Measurements from ENCODE around the gene DKKL1. TPM values are rescaled to one million over a fixed set of nuclear protein-coding genes. Genes with fewer than 3 reads are reported as not detected.
A peak's percentile ranks its signal among the peaks of the same experiment; 100 is the strongest.

Gene DKKL1
- total and polyA plus RNA-seq, 2 of the 4 experiments (the other 2 are of a cell fraction), result 0.67 TPM; not detected in 1

GRCh38 chr19:49423985-49424303 is 60.3 kb downstream of the DKKL1 start:
- intact Hi-C loops (cut with micrococcal nuclease), result no loop called here
- ChIA-PET CTCF (interaction anchor here (0.5 kb wide), 1 partner anchor 164 kb away, joined by 3 read pairs; no protein-coding TSS in a partner anchor), POLR2A (ENCODE audit: unreplicated experiment) (no interaction called here)
- no peak overlapping the region for H2BK120ac ChIP-seq (ENCODE audit: low read depth, low read length)
- H3K4ac ChIP-seq (ENCODE audit: low read depth, low read length), result no peak overlapping the region
- H4K20me1 ChIP-seq (ENCODE audit: insufficient read depth, low read length), result no peaks in the 10 kb centered on the region
- no TSS peak for BruUV-seq (replicated peaks)
- dilution Hi-C loops (cut with HindIII; ENCODE audit: low sequenced_read_pairs, unreplicated experiment), result no loop called here
- 7% methylated on average over 3 of the region's 3 CpGs; no CpG with 5 or more reads in 1 of the 2 experiments for WGBS, 2 experiments (ENCODE audit: extremely low coverage in 2 of 2, insufficient read length in 1 of 2)
- no peak overlapping the region for H4K8ac ChIP-seq (ENCODE audit: low read depth in 2 of 2, low read length in 2 of 2)
- no peak overlapping the region for H3K4me2 ChIP-seq (ENCODE audit: low read depth, low read length)
- no peak overlapping the region for H4K5ac ChIP-seq (ENCODE audit: low read depth, low read length)
- H3K27ac ChIP-seq (ENCODE audit: insufficient read depth, low read length), result no peak overlapping the region
- H2BK20ac ChIP-seq (ENCODE audit: low read depth, low read length), result no peak overlapping the region
- no peak overlapping the region for H2AK9ac ChIP-seq (replicated peaks; ENCODE audit: low read depth, low read length, poor library complexity)
- no peaks in the 10 kb centered on the region for H3K79me1 ChIP-seq (ENCODE audit: low read depth in 1 of 2, low read length in 2 of 2)
- peaks cover 2% of the 10 kb centered on the region; the same call in 1 of the 2 replicates for H3K4me1 ChIP-seq (ENCODE audit: control insufficient read depth, insufficient read depth, low read length)
- peak overlapping the region; percentile 49 for H2AFZ ChIP-seq (replicated peaks; ENCODE audit: low read length, poor library complexity)
- H2BK15ac ChIP-seq (ENCODE audit: low read depth, low read length), result no peak overlapping the region
- H3K14ac ChIP-seq (replicated peaks; ENCODE audit: low read depth, low read length), result no peak overlapping the region
- no peak for ATAC-seq (ENCODE audit: low read depth)
- no peak overlapping the region for H3K4me3 ChIP-seq (ENCODE audit: insufficient read depth, low read depth, low read length)
- H3K9ac ChIP-seq (ENCODE audit: low read depth, low read length), result no peak overlapping the region
- H2AK5ac ChIP-seq (ENCODE audit: low read depth, low read length), result no peak overlapping the region
- H3K27me3 ChIP-seq (ENCODE audit: control insufficient read depth, insufficient read depth, low read length), result peaks cover 94% of the 10 kb centered on the region
- no peak overlapping the region for H4K91ac ChIP-seq (ENCODE audit: insufficient read depth, low read depth, low read length)
- in situ Hi-C loops (cut with MboI; ENCODE audit: low sequenced_read_pairs), result no loop called here
- H3K9me3 ChIP-seq (ENCODE audit: control insufficient read depth, insufficient read depth, low read length), result peaks cover 2% of the 10 kb centered on the region; the same call in 1 of the 2 replicates
- H3K36me3 ChIP-seq (ENCODE audit: control insufficient read depth, insufficient read depth, low read length), result no peaks in the 10 kb centered on the region
- no peak overlapping the region for H3K56ac ChIP-seq (ENCODE audit: extremely low read depth, insufficient read depth, low read length)
- DNase-seq, result no peak
- H3K18ac ChIP-seq (ENCODE audit: low read depth, low read length), result no peak overlapping the region
- H3K23ac ChIP-seq (ENCODE audit: low read depth, low read length), result no peak overlapping the region
- no peak overlapping the region for H2BK5ac ChIP-seq (ENCODE audit: low read depth, low read length, poor library complexity, severe bottlenecking)
- H3K9me1 ChIP-seq (ENCODE audit: insufficient read depth, low read length), result no peaks in the 10 kb centered on the region
- no peak for TF ChIP-seq CEBPB (IDR thresholded peaks at IDR 0.05; ENCODE audit: low read depth, low read length)
- TF ChIP-seq SMC3 (IDR thresholded peaks at IDR 0.05; ENCODE audit: low read depth, low read length), result no peak
- no peak for TF ChIP-seq ELK1 (IDR thresholded peaks at IDR 0.05; ENCODE audit: borderline replicate concordance, low read depth, low read length)
- TF ChIP-seq RFX5 (IDR thresholded peaks at IDR 0.05; ENCODE audit: low read depth, low read length), result no peak
- TF ChIP-seq RCOR1 (IDR thresholded peaks at IDR 0.05; ENCODE audit: insufficient replicate concordance, low read length), result no peak

Other genes with a start within 250 kb of the DKKL1 start
- gene LIN7B, start 249.5 kb upstream of the DKKL1 start, total RNA-seq (2012; rRNA removed), result 2.8 and 3.8 TPM in 2 replicates
- 8.0 and 9.9 TPM in 2 replicates for gene LIN7B, start 249.5 kb upstream of the DKKL1 start, polyA plus RNA-seq (2012; rRNA removed)
- gene C19orf73, start 244.7 kb upstream of the DKKL1 start, total RNA-seq (2012; rRNA removed), result 0.28 TPM in 1 of 2 replicates, not detected in the other
- 1.2 and 2.0 TPM in 2 replicates for gene C19orf73, start 244.7 kb upstream of the DKKL1 start, polyA plus RNA-seq (2012; rRNA removed)
- gene PPFIA3, start 244.3 kb upstream of the DKKL1 start, total RNA-seq (2012; rRNA removed), result 0.83 and 0.90 TPM in 2 replicates
- gene PPFIA3, start 244.3 kb upstream of the DKKL1 start, polyA plus RNA-seq (2012; rRNA removed), result 1.9 and 2.4 TPM in 2 replicates
- gene HRC, start 208.5 kb upstream of the DKKL1 start, total RNA-seq (2012; rRNA removed), result not detected in 2 replicates
- gene HRC, start 208.5 kb upstream of the DKKL1 start, polyA plus RNA-seq (2012; rRNA removed), result 0.03 TPM in 1 of 2 replicates, not detected in the other
- 1.9 and 2.2 TPM in 2 replicates for gene TRPM4, start 206.1 kb upstream of the DKKL1 start, total RNA-seq (2012; rRNA removed)
- gene TRPM4, start 206.1 kb upstream of the DKKL1 start, polyA plus RNA-seq (2012; rRNA removed), result 17.4 and 19.7 TPM in 2 replicates
- under 0.01 and 0.18 TPM in 2 replicates for gene SLC6A16, start 38.7 kb upstream of the DKKL1 start, total RNA-seq (2012; rRNA removed)
- gene SLC6A16, start 38.7 kb upstream of the DKKL1 start, polyA plus RNA-seq (2012; rRNA removed), result 0.76 and 0.89 TPM in 2 replicates
- not detected in 2 replicates for gene CD37, start 28.5 kb upstream of the DKKL1 start, total RNA-seq (2012; rRNA removed)
- not detected in 2 replicates for gene CD37, start 28.5 kb upstream of the DKKL1 start, polyA plus RNA-seq (2012; rRNA removed)
- 30.8 and 31.7 TPM in 2 replicates for gene TEAD2, start 1.5 kb upstream of the DKKL1 start, total RNA-seq (2012; rRNA removed)
- 33.6 and 37.6 TPM in 2 replicates for gene TEAD2, start 1.5 kb upstream of the DKKL1 start, polyA plus RNA-seq (2012; rRNA removed)
- gene KASH5, start 24.4 kb downstream of the DKKL1 start, total RNA-seq (2012; rRNA removed), result not detected in 2 replicates
- gene KASH5, start 24.4 kb downstream of the DKKL1 start, polyA plus RNA-seq (2012; rRNA removed), result not detected in 2 replicates
- not detected in 2 replicates for gene PTH2, start 59.6 kb downstream of the DKKL1 start, total RNA-seq (2012; rRNA removed)
- not detected in 2 replicates for gene PTH2, start 59.6 kb downstream of the DKKL1 start, polyA plus RNA-seq (2012; rRNA removed)
- gene GFY, start 61.5 kb downstream of the DKKL1 start, total RNA-seq (2012; rRNA removed), result not detected in 2 replicates
- not detected in 2 replicates for gene GFY, start 61.5 kb downstream of the DKKL1 start, polyA plus RNA-seq (2012; rRNA removed)
- gene SLC17A7, start 77.7 kb downstream of the DKKL1 start, total RNA-seq (2012; rRNA removed), result not detected in 2 replicates
- gene SLC17A7, start 77.7 kb downstream of the DKKL1 start, polyA plus RNA-seq (2012; rRNA removed), result 0.03 TPM in 1 of 2 replicates, not detected in the other
- 122 and 125 TPM in 2 replicates for gene PIH1D1, start 87.9 kb downstream of the DKKL1 start, total RNA-seq (2012; rRNA removed)
- 76.8 and 77.9 TPM in 2 replicates for gene PIH1D1, start 87.9 kb downstream of the DKKL1 start, polyA plus RNA-seq (2012; rRNA removed)
- 10.4 and 11.4 TPM in 2 replicates for gene ALDH16A1, start 89.3 kb downstream of the DKKL1 start, total RNA-seq (2012; rRNA removed)
- 12.1 and 12.9 TPM in 2 replicates for gene ALDH16A1, start 89.3 kb downstream of the DKKL1 start, polyA plus RNA-seq (2012; rRNA removed)
- gene FLT3LG, start 110.3 kb downstream of the DKKL1 start, total RNA-seq (2012; rRNA removed), result 0.56 and 0.90 TPM in 2 replicates
- 8.3 and 10.2 TPM in 2 replicates for gene FLT3LG, start 110.3 kb downstream of the DKKL1 start, polyA plus RNA-seq (2012; rRNA removed)
- gene RPL13A, start 123.7 kb downstream of the DKKL1 start, total RNA-seq (2012; rRNA removed), result 1,477 and 1,924 TPM in 2 replicates
- gene RPL13A, start 123.7 kb downstream of the DKKL1 start, polyA plus RNA-seq (2012; rRNA removed), result 2,069 and 2,840 TPM in 2 replicates
- gene RPS11, start 132.6 kb downstream of the DKKL1 start, total RNA-seq (2012; rRNA removed), result 3,436 and 3,623 TPM in 2 replicates
- gene RPS11, start 132.6 kb downstream of the DKKL1 start, polyA plus RNA-seq (2012; rRNA removed), result 5,513 and 6,961 TPM in 2 replicates
- 14.7 and 17.0 TPM in 2 replicates for gene FCGRT, start 148.8 kb downstream of the DKKL1 start, total RNA-seq (2012; rRNA removed)
- 64.8 and 68.7 TPM in 2 replicates for gene FCGRT, start 148.8 kb downstream of the DKKL1 start, polyA plus RNA-seq (2012; rRNA removed)
- 102 and 111 TPM in 2 replicates for gene RCN3, start 164.1 kb downstream of the DKKL1 start, total RNA-seq (2012; rRNA removed)
- gene RCN3, start 164.1 kb downstream of the DKKL1 start, polyA plus RNA-seq (2012; rRNA removed), result 116 and 119 TPM in 2 replicates
- gene NOSIP, start 216.7 kb downstream of the DKKL1 start, total RNA-seq (2012; rRNA removed), result 118 and 130 TPM in 2 replicates
- gene NOSIP, start 216.7 kb downstream of the DKKL1 start, polyA plus RNA-seq (2012; rRNA removed), result 138 and 164 TPM in 2 replicates
- gene PRRG2, start 217.4 kb downstream of the DKKL1 start, total RNA-seq (2012; rRNA removed), result under 0.01 and 0.54 TPM in 2 replicates
- 0.14 and 0.52 TPM in 2 replicates for gene PRRG2, start 217.4 kb downstream of the DKKL1 start, polyA plus RNA-seq (2012; rRNA removed)
- gene PRR12, start 227.3 kb downstream of the DKKL1 start, total RNA-seq (2012; rRNA removed), result 0.28 and 0.36 TPM in 2 replicates
- 4.0 and 4.1 TPM in 2 replicates for gene PRR12, start 227.3 kb downstream of the DKKL1 start, polyA plus RNA-seq (2012; rRNA removed)